SK-N-SH (cell line): ENCODE results near the gene HOXC4. TPM values are rescaled to one million over a fixed set of nuclear protein-coding genes. Genes with fewer than 3 reads are reported as not detected.

Experiments
- CTCF ChIA-PET: fragments of 300-600, 350-600 bp; formaldehyde crosslinking; extraction: SDS; loops from one replicate; lab custom pipeline; 2021; lab: Yijun Ruan, JAX
- POLR2A ChIA-PET: fragments of 350-600 bp; sonication (Branson Sonifier 250); formaldehyde crosslinking; extraction: SDS; loops from one replicate; lab custom pipeline; 2020; ENCODE audit warnings: antibody characterized with exemption, inconsistent platforms; lab: Yijun Ruan, JAX
- DNase-seq: peaks from one replicate; pipeline ENCODE4 v3.0.0; 2012
- H2AFZ ChIP-seq: fragments of 200-600 bp; sonication (generic); 2 replicates; pipeline ENCODE4 v1.8.1; 2016; ENCODE audit warnings: antibody characterized with exemption, mild to moderate bottlenecking, low read depth
- H3F3A ChIP-seq: fragments of 200-600 bp; sonication (generic); replicated peaks from 2 replicates; pipeline ENCODE3; 2016; ENCODE audit warnings: antibody characterized with exemption, mild to moderate bottlenecking; ENCODE audit not compliant: insufficient read depth
- H3K27ac ChIP-seq, 2 experiments: fragments of 200-500 bp in 1 of 2; fragments of 200-600 bp in 1 of 2; sonication (Bioruptor generic) in 1 of 2; sonication (generic), shearing (Covaris generic) in 1 of 2; 2 replicates each; pipeline versions ENCODE4 v1.5.1 to v1.6.1; 2014 to 2016; ENCODE audit warnings: low read depth in 2 of 2, inconsistent platforms in 1 of 2, low read length in 1 of 2, mild to moderate bottlenecking in 1 of 2, mixed read lengths in 1 of 2
- H3K27me3 ChIP-seq: fragments of 200-600 bp; sonication (generic), shearing (Covaris generic); 2 replicates; pipeline ENCODE4 v1.6.1; 2016; ENCODE audit warnings: mixed run types; ENCODE audit not compliant: insufficient read depth
- H3K36me3 ChIP-seq, 2 experiments: fragments of 200-500 bp in 1 of 2; fragments of 200-600 bp in 1 of 2; sonication (Bioruptor generic) in 1 of 2; sonication (generic) in 1 of 2; replicated peaks in 1 of 2; 2 replicates each; pipeline versions ENCODE3 to v1.5.1; 2014 to 2016; ENCODE audit warnings: low read length in 1 of 2, mild to moderate bottlenecking in 1 of 2; ENCODE audit not compliant: insufficient read depth in 2 of 2, control insufficient read depth in 1 of 2
- H3K4me1 ChIP-seq, 2 experiments: fragments of 200-500 bp in 1 of 2; fragments of 200-600 bp in 1 of 2; sonication (Bioruptor generic) in 1 of 2; sonication (generic), shearing (Covaris generic) in 1 of 2; 2 replicates each; pipeline versions ENCODE4 v1.5.1 to v1.6.1; 2014 to 2016; ENCODE audit warnings: low read depth in 1 of 2, low read length in 1 of 2, mixed run types in 1 of 2; ENCODE audit not compliant: insufficient read depth in 2 of 2, control insufficient read depth in 1 of 2
- H3K4me2 ChIP-seq: fragments of 200-600 bp; sonication (generic), shearing (Covaris generic); 2 replicates; pipeline ENCODE4 v1.6.1; 2017; ENCODE audit warnings: mixed run types
- H3K4me3 ChIP-seq, 2 experiments: fragments of 200-500 bp in 1 of 2; fragments of 200-600 bp in 1 of 2; sonication (Bioruptor generic) in 1 of 2; sonication (generic), shearing (Covaris generic) in 1 of 2; 2 replicates each; pipeline versions ENCODE4 v1.5.1 to v1.8.1; 2014 to 2016; ENCODE audit warnings: low read depth in 2 of 2, inconsistent platforms in 1 of 2, low read length in 1 of 2, mild to moderate bottlenecking in 1 of 2, mixed read lengths in 1 of 2, moderate library complexity in 1 of 2
- H3K79me2 ChIP-seq: fragments of 200-600 bp; sonication (generic); 2 replicates; pipeline ENCODE4 v1.8.1; 2017; ENCODE audit warnings: mild to moderate bottlenecking; ENCODE audit not compliant: insufficient read depth
- H3K9ac ChIP-seq: fragments of 200-600 bp; sonication (generic); 2 replicates; pipeline ENCODE4 v1.6.1; 2017; ENCODE audit warnings: mixed run types
- H3K9me2 ChIP-seq: fragments of 200-600 bp; sonication (generic); 2 replicates; pipeline ENCODE4 v1.6.1; 2017; ENCODE audit warnings: mixed run types
- H3K9me3 ChIP-seq: fragments of 200-600 bp; sonication (generic); 2 replicates; pipeline ENCODE4 v1.6.1; 2017; ENCODE audit warnings: mixed run types, mild to moderate bottlenecking, moderate library complexity
- H4K20me1 ChIP-seq: fragments of 200-600 bp; sonication (generic); 2 replicates; pipeline ENCODE4 v1.6.1; 2017; ENCODE audit warnings: mild to moderate bottlenecking, mixed run types; ENCODE audit not compliant: insufficient read depth
- CHD2 ChIP-seq: fragments of 150-350 bp; IDR thresholded peaks from 2 replicates; pipeline ENCODE4 v1.6.1; 2018; ENCODE audit warnings: low read length; ENCODE audit not compliant: partially characterized antibody
- ELF1 ChIP-seq: IDR thresholded peaks from 2 replicates; pipeline ENCODE4 v1.4.0; 2012
- EZH2phosphoT487 ChIP-seq: fragments of 200-600 bp; sonication (generic); IDR thresholded peaks from 2 replicates; pipeline ENCODE4 v1.6.1; 2017; ENCODE audit warnings: low read depth, mixed run types, mild to moderate bottlenecking, antibody characterized with exemption, moderate library complexity, borderline replicate concordance
- GATA2 ChIP-seq: sonication (generic); formaldehyde crosslinking; IDR thresholded peaks from 2 replicates; pipeline ENCODE4 v1.5.0; 2020; ENCODE audit warnings: mild to moderate bottlenecking, missing genetic modification reagents
- MEF2A ChIP-seq: IDR thresholded peaks from 2 replicates; pipeline ENCODE4 v1.4.0; 2012; ENCODE audit warnings: low read depth, borderline replicate concordance
- NRF1 ChIP-seq: IDR thresholded peaks from 2 replicates; pipeline ENCODE4 v1.6.1; 2012; ENCODE audit warnings: low read depth, mild to moderate bottlenecking, low read length
- POLR2AphosphoS5 ChIP-seq: IDR thresholded peaks from 2 replicates; pipeline ENCODE4 v1.6.1; 2012; ENCODE audit warnings: low read depth, low read length
- RAD21 ChIP-seq: IDR thresholded peaks from 2 replicates; pipeline ENCODE4 v1.6.1; 2012; ENCODE audit warnings: mild to moderate bottlenecking, low read length
- RCOR1 ChIP-seq: fragments of 150-350 bp; IDR thresholded peaks from 2 replicates; pipeline ENCODE4 v1.6.1; 2017; ENCODE audit warnings: antibody characterized with exemption, low read length
- RFX5 ChIP-seq: IDR thresholded peaks from 2 replicates; pipeline ENCODE4 v1.6.1; 2012; ENCODE audit warnings: mild to moderate bottlenecking, improper control_type of control experiment, low read length
- RXRA ChIP-seq: IDR thresholded peaks from 2 replicates; pipeline ENCODE4 v1.4.0; 2012; ENCODE audit warnings: low read depth, mild to moderate bottlenecking, borderline replicate concordance
- TAF1 ChIP-seq: IDR thresholded peaks from 2 replicates; pipeline ENCODE4 v1.6.1; 2012; ENCODE audit warnings: low read depth, mild to moderate bottlenecking, low read length, moderate library complexity, borderline replicate concordance
- TCF12 ChIP-seq: IDR thresholded peaks from 2 replicates; pipeline ENCODE4 v1.4.0; 2012
- YY1 ChIP-seq: IDR thresholded peaks from 2 replicates; pipeline ENCODE4 v1.4.0; 2012; ENCODE audit warnings: low read depth, mild to moderate bottlenecking
- WGBS: methylation state at CpG from one replicate; pipeline ENCODE4 v1.1.6; 2017; ENCODE audit warnings: low lambda C conversion rate; 5-methylcytosine and 5-hydroxymethylcytosine counted together
- polyA plus RNA-seq, 3 experiments: library from polyadenylated mRNA; depleted of rRNA; stranded (reverse); fragments of >200 nt; gene quantifications; 2 replicates each; pipeline ENCODE4 v1.2.3, GENCODE V29; 2012
- TF ChIP-seq, protein P1 (sequence below): fragments of 150-350 bp; IDR thresholded peaks from 2 replicates; pipeline ENCODE4 v1.6.1; 2017; ENCODE audit warnings: antibody characterized with exemption, low read length, low read depth, borderline replicate concordance
- TF ChIP-seq, protein P2 (sequence below): IDR thresholded peaks from 2 replicates; pipeline ENCODE4 v1.4.0; 2012; ENCODE audit warnings: low read depth, borderline replicate concordance
- TF ChIP-seq, protein P3 (sequence below): fragments of 150-350 bp; IDR thresholded peaks from 2 replicates; pipeline ENCODE4 v1.6.1; 2016; ENCODE audit warnings: mild to moderate bottlenecking, low read depth, low read length

The HOXC4 gene
- polyA plus RNA-seq, 1 of the 3 experiments (the other 2 are of a cell fraction): 3.7 TPM

DNA sequence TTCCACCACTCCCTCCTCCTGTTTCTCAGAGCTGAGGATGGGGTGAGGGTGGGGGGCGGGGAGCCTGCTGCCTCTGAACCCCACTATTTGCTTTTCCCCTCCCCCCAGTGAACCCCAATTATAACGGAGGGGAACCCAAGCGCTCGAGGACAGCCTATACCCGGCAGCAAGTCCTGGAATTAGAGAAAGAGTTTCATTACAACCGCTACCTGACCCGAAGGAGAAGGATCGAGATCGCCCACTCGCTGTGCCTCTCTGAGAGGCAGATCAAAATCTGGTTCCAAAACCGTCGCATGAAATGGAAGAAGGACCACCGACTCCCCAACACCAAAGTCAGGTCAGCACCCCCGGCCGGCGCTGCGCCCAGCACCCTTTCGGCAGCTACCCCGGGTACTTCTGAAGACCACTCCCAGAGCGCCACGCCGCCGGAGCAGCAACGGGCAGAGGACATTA is 1.1 kb downstream of the HOXC4 start:
- H3K27me3 ChIP-seq: no peaks in the 10 kb centered on the region
- H3K4me1 ChIP-seq: peaks cover 15 to 37% of the 10 kb centered on the region in 2 experiments; a peak in 3 of 4 replicates
- H3K9me2 ChIP-seq: no peaks in the 10 kb centered on the region
- peak overlapping the region; percentile 81 for H3K9ac ChIP-seq
- H3K27ac ChIP-seq: peak overlapping the region in 1 of 2 experiments; percentile 96; a peak in 2 of 4 replicates
- peak; percentile 60 for DNase-seq
- H3K9me3 ChIP-seq: no peaks in the 10 kb centered on the region
- peak overlapping the region; percentile 88 for H2AFZ ChIP-seq
- H3F3A ChIP-seq: peaks cover 8% of the 10 kb centered on the region
- POLR2A ChIA-PET: interaction anchor here (0.6 to 3.6 kb wide), 7 partner anchors 19 to 134 kb away, joined by 3 to 25 read pairs (median 13); partner anchors contain the start of genes HOXC5 and SMUG1
- TF ChIP-seq EZH2phosphoT487: no peak
- no peak for TF ChIP-seq RFX5
- TF ChIP-seq, protein P1, sequence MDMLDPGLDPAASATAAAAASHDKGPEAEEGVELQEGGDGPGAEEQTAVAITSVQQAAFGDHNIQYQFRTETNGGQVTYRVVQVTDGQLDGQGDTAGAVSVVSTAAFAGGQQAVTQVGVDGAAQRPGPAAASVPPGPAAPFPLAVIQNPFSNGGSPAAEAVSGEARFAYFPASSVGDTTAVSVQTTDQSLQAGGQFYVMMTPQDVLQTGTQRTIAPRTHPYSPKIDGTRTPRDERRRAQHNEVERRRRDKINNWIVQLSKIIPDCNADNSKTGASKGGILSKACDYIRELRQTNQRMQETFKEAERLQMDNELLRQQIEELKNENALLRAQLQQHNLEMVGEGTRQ: no peak
- TF ChIP-seq CHD2: no peak
- TF ChIP-seq MEF2A: no peak
- peak overlapping the region; percentile 86 for H3K4me2 ChIP-seq
- H4K20me1 ChIP-seq: no peaks in the 10 kb centered on the region
- peaks cover 0 to 6% of the 10 kb centered on the region in 2 experiments for H3K36me3 ChIP-seq
- CTCF ChIA-PET: interaction anchor here (0.8 to 5.0 kb wide), 12 partner anchors 10 to 153 kb away, joined by 3 to 45 read pairs (median 5); partner anchors contain the start of gene HOXC5
- WGBS: 18% methylated on average over 24 of the region's 24 CpGs
- H3K4me3 ChIP-seq: peak overlapping the region; percentile 82 to 85
- peaks cover 25% of the 10 kb centered on the region for H3K79me2 ChIP-seq

DNA sequence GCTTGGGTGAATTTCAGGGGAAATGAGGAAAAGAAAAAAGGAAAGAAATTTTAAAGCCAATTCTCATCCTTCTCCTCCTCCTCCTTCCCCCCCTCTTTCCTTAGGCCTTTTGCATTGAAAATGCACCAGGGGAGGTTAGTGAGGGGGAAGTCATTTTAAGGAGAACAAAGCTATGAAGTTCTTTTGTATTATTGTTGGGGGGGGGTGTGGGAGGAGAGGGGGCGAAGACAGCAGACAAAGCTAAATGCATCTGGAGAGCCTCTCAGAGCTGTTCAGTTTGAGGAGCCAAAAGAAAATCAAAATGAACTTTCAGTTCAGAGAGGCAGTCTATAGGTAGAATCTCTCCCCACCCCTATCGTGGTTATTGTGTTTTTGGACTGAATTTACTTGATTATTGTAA is 1.9 kb downstream of the HOXC4 start:
- H3K36me3 ChIP-seq: peaks cover 0 to 6% of the 10 kb centered on the region in 2 experiments
- no peaks in the 10 kb centered on the region for H3K27me3 ChIP-seq
- WGBS: 65% methylated on average over 2 of the region's 2 CpGs
- no peak overlapping the region for H2AFZ ChIP-seq
- H3K4me3 ChIP-seq: peak overlapping the region; percentile 55 to 82
- peaks cover 15 to 37% of the 10 kb centered on the region in 2 experiments; a peak in 3 of 4 replicates for H3K4me1 ChIP-seq
- TF ChIP-seq TCF12: no peak
- TF ChIP-seq, all 33 proteins: peak for 0
- DNase-seq: no peak
- no peaks in the 10 kb centered on the region for H4K20me1 ChIP-seq
- H3K27ac ChIP-seq: no peak overlapping the region
- H3K9me2 ChIP-seq: no peaks in the 10 kb centered on the region
- peak overlapping the region; percentile 74 for H3K4me2 ChIP-seq
- H3F3A ChIP-seq: peaks cover 8% of the 10 kb centered on the region
- POLR2A ChIA-PET: no interaction called here
- H3K79me2 ChIP-seq: peaks cover 25% of the 10 kb centered on the region
- 0 out of 2 replicates have a peak overlapping the region, but pooled peaks have one; percentile 25 for H3K9ac ChIP-seq
- no peaks in the 10 kb centered on the region for H3K9me3 ChIP-seq
- CTCF ChIA-PET: interaction anchor here (0.8 to 5.0 kb wide), 9 partner anchors 10 to 159 kb away, joined by 3 to 45 read pairs (median 4); partner anchors contain the start of gene HOXC5

DNA sequence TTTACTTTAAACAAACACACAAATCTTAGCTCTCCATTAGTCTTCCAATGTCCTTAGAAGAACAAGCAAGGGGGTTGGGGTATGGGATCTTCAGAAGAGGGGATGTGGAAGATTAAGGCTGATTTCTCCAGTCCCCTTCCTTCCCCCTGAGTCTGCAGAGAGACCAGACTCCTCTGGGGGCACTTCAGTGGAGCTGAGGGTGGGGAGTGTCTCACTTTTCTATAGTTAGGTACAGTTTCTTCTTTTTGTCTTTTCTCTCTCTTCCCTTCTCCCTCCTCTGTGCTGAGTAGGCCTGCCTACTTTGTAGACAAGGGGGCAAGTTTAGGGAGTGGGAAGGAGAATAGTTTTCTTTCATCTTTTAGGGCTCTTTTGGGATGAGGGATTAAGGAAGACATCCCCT is 2.5 kb downstream of the HOXC4 start:
- Histone ChIP-seq H3K4me1 (peaks cover 15 to 37% of the 10 kb centered on the region in 2 experiments; a peak in 3 of 4 replicates), H4K20me1 (no peaks in the 10 kb centered on the region), H3K27me3 (no peaks in the 10 kb centered on the region), H3K36me3 (peaks cover 0 to 6% of the 10 kb centered on the region in 2 experiments), H3K4me2 (peak overlapping the region; percentile 74), H3K9me2 (no peaks in the 10 kb centered on the region), H3K9me3 (no peaks in the 10 kb centered on the region), H2AFZ (no peak overlapping the region), H3K27ac (no peak overlapping the region), H3K79me2 (peaks cover 25% of the 10 kb centered on the region), H3K9ac (no peak overlapping the region), H3K4me3 (peak overlapping the region; percentile 55 to 82; a peak in 3 of 4 replicates), H3F3A (peaks cover 8% of the 10 kb centered on the region)
- POLR2A ChIA-PET: no interaction called here
- no peak for DNase-seq
- CTCF ChIA-PET: interaction anchor here (0.6 to 5.0 kb wide), 9 partner anchors 9 to 159 kb away, joined by 3 to 45 read pairs (median 4); partner anchors contain the start of gene HOXC5
- no peak for TF ChIP-seq ELF1
- no peak for TF ChIP-seq TCF12
- TF ChIP-seq RAD21: no peak
- TF ChIP-seq RXRA: no peak
- no peak for TF ChIP-seq GATA2 (CRISPR knock-in tag)
- no peak for TF ChIP-seq POLR2AphosphoS5
- no peak for TF ChIP-seq RCOR1
- TF ChIP-seq, protein P2, sequence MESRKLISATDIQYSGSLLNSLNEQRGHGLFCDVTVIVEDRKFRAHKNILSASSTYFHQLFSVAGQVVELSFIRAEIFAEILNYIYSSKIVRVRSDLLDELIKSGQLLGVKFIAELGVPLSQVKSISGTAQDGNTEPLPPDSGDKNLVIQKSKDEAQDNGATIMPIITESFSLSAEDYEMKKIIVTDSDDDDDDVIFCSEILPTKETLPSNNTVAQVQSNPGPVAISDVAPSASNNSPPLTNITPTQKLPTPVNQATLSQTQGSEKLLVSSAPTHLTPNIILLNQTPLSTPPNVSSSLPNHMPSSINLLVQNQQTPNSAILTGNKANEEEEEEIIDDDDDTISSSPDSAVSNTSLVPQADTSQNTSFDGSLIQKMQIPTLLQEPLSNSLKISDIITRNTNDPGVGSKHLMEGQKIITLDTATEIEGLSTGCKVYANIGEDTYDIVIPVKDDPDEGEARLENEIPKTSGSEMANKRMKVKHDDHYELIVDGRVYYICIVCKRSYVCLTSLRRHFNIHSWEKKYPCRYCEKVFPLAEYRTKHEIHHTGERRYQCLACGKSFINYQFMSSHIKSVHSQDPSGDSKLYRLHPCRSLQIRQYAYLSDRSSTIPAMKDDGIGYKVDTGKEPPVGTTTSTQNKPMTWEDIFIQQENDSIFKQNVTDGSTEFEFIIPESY: no peak
- TF ChIP-seq EZH2phosphoT487: no peak
- TF ChIP-seq NRF1: no peak
- TF ChIP-seq, protein P3, sequence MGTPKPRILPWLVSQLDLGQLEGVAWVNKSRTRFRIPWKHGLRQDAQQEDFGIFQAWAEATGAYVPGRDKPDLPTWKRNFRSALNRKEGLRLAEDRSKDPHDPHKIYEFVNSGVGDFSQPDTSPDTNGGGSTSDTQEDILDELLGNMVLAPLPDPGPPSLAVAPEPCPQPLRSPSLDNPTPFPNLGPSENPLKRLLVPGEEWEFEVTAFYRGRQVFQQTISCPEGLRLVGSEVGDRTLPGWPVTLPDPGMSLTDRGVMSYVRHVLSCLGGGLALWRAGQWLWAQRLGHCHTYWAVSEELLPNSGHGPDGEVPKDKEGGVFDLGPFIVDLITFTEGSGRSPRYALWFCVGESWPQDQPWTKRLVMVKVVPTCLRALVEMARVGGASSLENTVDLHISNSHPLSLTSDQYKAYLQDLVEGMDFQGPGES: no peak
- TF ChIP-seq YY1: no peak
- no peak for TF ChIP-seq TAF1
